ENCODE results near the gene PCBD2. TPM values are rescaled to one million over a fixed set of nuclear protein-coding genes. Genes with fewer than 3 reads are reported as not detected.

The PCBD2 gene
- total RNA-seq, 1 experiment from 2014 or later, result 10.9 TPM

GRCh38 chr5:134935711-134936602 lies 31.0 kb downstream of the PCBD2 start:
- no peak overlapping the region for H3K9ac ChIP-seq (ENCODE audit: low read length)
- no peaks in the 10 kb centered on the region for H4K20me1 ChIP-seq (ENCODE audit: insufficient read depth)
- BruUV-seq (replicated peaks), result no TSS peak
- H3K36me3 ChIP-seq (ENCODE audit: control insufficient read depth in 1 of 2, insufficient read depth in 2 of 2, low read length in 2 of 2), result no peaks in the 10 kb centered on the region
- TF ChIP-seq EZH2phosphoT487 (IDR thresholded peaks at IDR 0.05; ENCODE audit: borderline replicate concordance) (no peak), ATF3 (IDR thresholded peaks at IDR 0.05) (no peak)
- no peak overlapping the region for H2AFZ ChIP-seq (ENCODE audit: low read depth, low read length, poor library complexity, severe bottlenecking)
- ChIA-PET CTCF (interaction anchor here (1.0 kb wide), 1 partner anchor 19 kb away, joined by 3 read pairs; no protein-coding TSS in a partner anchor), RAD21 (ENCODE audit: low non-redundant PET in 1 of 2, low total read pairs in 2 of 2, uncharacterized antibody in 2 of 2, unreplicated experiment in 2 of 2) (no interaction called here), POLR2A (no interaction called here)
- no peak overlapping the region for H3K27ac ChIP-seq (ENCODE audit: low read depth, low read length)
- no peaks in the 10 kb centered on the region for H3K79me2 ChIP-seq (ENCODE audit: insufficient read depth, low read length)
- no peak overlapping the region for H3K4me2 ChIP-seq (ENCODE audit: low read length)
- H3K27me3 ChIP-seq (ENCODE audit: insufficient read depth, low read length), result no peaks in the 10 kb centered on the region
- no peak overlapping the region for H3K4me3 ChIP-seq (replicated peaks in 1 of 2; ENCODE audit: low read depth in 1 of 2, low read length in 2 of 2)
- no peaks in the 10 kb centered on the region for H3K9me3 ChIP-seq (ENCODE audit: control insufficient read depth in 1 of 2, insufficient read depth in 1 of 2, low read depth in 1 of 2, low read length in 2 of 2)
- DNase-seq (ENCODE audit: low read depth, low spot score) (no peak), ATAC-seq (no peak)
- H3K9me2 ChIP-seq (ENCODE audit: insufficient read depth), result no peaks in the 10 kb centered on the region
- H3K4me1 ChIP-seq (ENCODE audit: control insufficient read depth in 1 of 2, insufficient read depth in 2 of 2, low read length in 2 of 2), result no peaks in the 10 kb centered on the region
- intact Hi-C loops (cut with micrococcal nuclease), result no loop called here

- intact Hi-C loops (cut with micrococcal nuclease), result no loop called here
- TF ChIP-seq ELF1 (IDR thresholded peaks at IDR 0.05; ENCODE audit: borderline replicate concordance, low read depth), result no peak
- no peak for TF ChIP-seq EGR1 (IDR thresholded peaks at IDR 0.05; ENCODE audit: low read depth)
- Histone ChIP-seq H3K36me3 (ENCODE audit: control insufficient read depth in 1 of 2, insufficient read depth in 2 of 2, low read length in 2 of 2) (no peaks in the 10 kb centered on the region), H3K9ac (ENCODE audit: low read length) (no peak overlapping the region), H3K79me2 (ENCODE audit: insufficient read depth, low read length) (no peaks in the 10 kb centered on the region), H3K9me2 (ENCODE audit: insufficient read depth) (no peaks in the 10 kb centered on the region), H4K20me1 (ENCODE audit: insufficient read depth) (no peaks in the 10 kb centered on the region; the same call in 1 of the 2 replicates), H3K4me2 (ENCODE audit: low read length) (no peak overlapping the region), H3K9me3 (ENCODE audit: control insufficient read depth in 1 of 2, insufficient read depth in 1 of 2, low read depth in 1 of 2, low read length in 2 of 2) (no peaks in the 10 kb centered on the region), H3K4me3 (replicated peaks in 1 of 2; ENCODE audit: low read depth in 1 of 2, low read length in 2 of 2) (no peak overlapping the region), H2AFZ (ENCODE audit: low read depth, low read length, poor library complexity, severe bottlenecking) (no peak overlapping the region), H3K27me3 (ENCODE audit: insufficient read depth, low read length) (no peaks in the 10 kb centered on the region), H3K4me1 (ENCODE audit: control insufficient read depth in 1 of 2, insufficient read depth in 2 of 2, low read length in 2 of 2) (no peaks in the 10 kb centered on the region), H3K27ac (ENCODE audit: low read depth, low read length) (no peak overlapping the region)
- no TSS peak for BruUV-seq (replicated peaks)
- ChIA-PET POLR2A (no interaction called here), RAD21 (ENCODE audit: low non-redundant PET in 1 of 2, low total read pairs in 2 of 2, uncharacterized antibody in 2 of 2, unreplicated experiment in 2 of 2) (no interaction called here), CTCF (no interaction called here)
- ATAC-seq, result no peak
- no peak for DNase-seq (ENCODE audit: low read depth, low spot score)
These were observed 32.6 kb downstream of the PCBD2 start for GRCh38 chr5:134937526-134937925.

All from HCT116 (cell line).